Measurements from ENCODE around the gene MRM2. TPM values are rescaled to one million over a fixed set of nuclear protein-coding genes. Genes with fewer than 3 reads are reported as not detected.

Gene MRM2
- total RNA-seq, 2 experiments from 2014 or later, result 3.6 to 3.7 TPM

- H3K9me3 ChIP-seq (ENCODE audit: control insufficient read depth in 1 of 2, insufficient read depth in 1 of 2, low read length in 2 of 2), result peaks cover 0 to 4% of the 10 kb centered on the region in 2 experiments
- no peaks in the 10 kb centered on the region for H3K36me3 ChIP-seq (ENCODE audit: insufficient read depth, low read length)
- Mint-ChIP-seq H3K27ac (no peak overlapping the region), H3K27me3 (no peaks in the 10 kb centered on the region), H3K36me3 (ENCODE audit: low read depth) (peaks cover 4% of the 10 kb centered on the region), H3K4me1 (ENCODE audit: low read depth) (peaks cover 12% of the 10 kb centered on the region), H3K9me3 (no peaks in the 10 kb centered on the region), H3K4me3 (no peak overlapping the region)
- no peaks in the 10 kb centered on the region for H3K27me3 ChIP-seq (ENCODE audit: control insufficient read depth in 1 of 2, insufficient read depth in 2 of 2, low read length in 2 of 2)
- no peak overlapping the region for H3K27ac ChIP-seq (ENCODE audit: low read depth in 1 of 2, low read length in 2 of 2)
- intact Hi-C loops (cut with DNase I, micrococcal nuclease), result no loop called here
- DNase-seq, result no peak
- no peak for ATAC-seq (ENCODE audit: poor library complexity)
- ChIA-PET POLR2A (no interaction called here), CTCF (no interaction called here)
- peaks cover 19% of the 10 kb centered on the region for H3K4me1 ChIP-seq (ENCODE audit: insufficient read depth, low read length)
- H3K4me3 ChIP-seq (ENCODE audit: low read length), result no peak overlapping the region
- TF ChIP-seq CTCF (IDR thresholded peaks at IDR 0.05), result no peak
These were observed 11.7 kb upstream of the MRM2 start for GRCh38 chr7:2253525-2254244.

GRCh38 chr7:2253021-2253420, 11.0 kb upstream of the MRM2 start:
- Mint-ChIP-seq H3K27me3 (no peaks in the 10 kb centered on the region), H3K4me1 (ENCODE audit: low read depth) (peaks cover 12% of the 10 kb centered on the region), H3K36me3 (ENCODE audit: low read depth) (peaks cover 4% of the 10 kb centered on the region), H3K27ac (no peak overlapping the region), H3K9me3 (no peaks in the 10 kb centered on the region), H3K4me3 (no peak overlapping the region)
- no peak for ATAC-seq (ENCODE audit: poor library complexity)
- peaks cover 23% of the 10 kb centered on the region for H3K4me1 ChIP-seq (ENCODE audit: insufficient read depth, low read length)
- TF ChIP-seq CTCF (IDR thresholded peaks at IDR 0.05), result no peak
- ChIA-PET CTCF (no interaction called here), POLR2A (no interaction called here)
- intact Hi-C loops (cut with DNase I, micrococcal nuclease), result no loop called here
- no peak for DNase-seq
- H3K27me3 ChIP-seq (ENCODE audit: control insufficient read depth in 1 of 2, insufficient read depth in 2 of 2, low read length in 2 of 2), result no peaks in the 10 kb centered on the region
- peaks cover 0 to 4% of the 10 kb centered on the region in 2 experiments for H3K9me3 ChIP-seq (ENCODE audit: control insufficient read depth in 1 of 2, insufficient read depth in 1 of 2, low read length in 2 of 2)
- H3K4me3 ChIP-seq (ENCODE audit: low read length), result no peak overlapping the region
- H3K27ac ChIP-seq (ENCODE audit: low read depth in 1 of 2, low read length in 2 of 2), result no peak overlapping the region
- no peaks in the 10 kb centered on the region for H3K36me3 ChIP-seq (ENCODE audit: insufficient read depth, low read length)

GRCh38 chr7:2251841-2252771, 10.1 kb upstream of the MRM2 start:
- ChIA-PET POLR2A (no interaction called here), CTCF (no interaction called here)
- no peak overlapping the region for H3K27ac Mint-ChIP-seq
- Histone ChIP-seq H3K4me3 (ENCODE audit: low read length) (no peak overlapping the region), H3K27ac (ENCODE audit: low read depth in 1 of 2, low read length in 2 of 2) (no peak overlapping the region), H3K9me3 (ENCODE audit: control insufficient read depth in 1 of 2, insufficient read depth in 1 of 2, low read length in 2 of 2) (peaks cover 0 to 4% of the 10 kb centered on the region in 2 experiments), H3K27me3 (ENCODE audit: control insufficient read depth in 1 of 2, insufficient read depth in 2 of 2, low read length in 2 of 2) (no peaks in the 10 kb centered on the region), H3K4me1 (ENCODE audit: insufficient read depth, low read length) (peaks cover 23% of the 10 kb centered on the region), H3K36me3 (ENCODE audit: insufficient read depth, low read length) (no peaks in the 10 kb centered on the region)
- no peak overlapping the region for H3K4me3 Mint-ChIP-seq
- DNase-seq (peak in 1 of 14 experiments; percentile 33), ATAC-seq (ENCODE audit: poor library complexity) (peak; percentile 17)
- intact Hi-C loops (cut with DNase I, micrococcal nuclease), result no loop called here
- no peaks in the 10 kb centered on the region for H3K27me3 Mint-ChIP-seq
- H3K9me3 Mint-ChIP-seq, result no peaks in the 10 kb centered on the region
- H3K36me3 Mint-ChIP-seq (ENCODE audit: low read depth), result peaks cover 4% of the 10 kb centered on the region
- H3K4me1 Mint-ChIP-seq (ENCODE audit: low read depth), result peaks cover 12% of the 10 kb centered on the region
- TF ChIP-seq CTCF (IDR thresholded peaks at IDR 0.05), result no peak

Measured in CD4-positive, alpha-beta T cell (primary cell).